ENCODE results near the gene MINDY4B.
"Not testable (repeated sequence)": the region's sequence is repeated elsewhere in the genome, so short reads cannot be mapped to it uniquely, and the experiment has no call there.

Gene MINDY4B

DNA sequence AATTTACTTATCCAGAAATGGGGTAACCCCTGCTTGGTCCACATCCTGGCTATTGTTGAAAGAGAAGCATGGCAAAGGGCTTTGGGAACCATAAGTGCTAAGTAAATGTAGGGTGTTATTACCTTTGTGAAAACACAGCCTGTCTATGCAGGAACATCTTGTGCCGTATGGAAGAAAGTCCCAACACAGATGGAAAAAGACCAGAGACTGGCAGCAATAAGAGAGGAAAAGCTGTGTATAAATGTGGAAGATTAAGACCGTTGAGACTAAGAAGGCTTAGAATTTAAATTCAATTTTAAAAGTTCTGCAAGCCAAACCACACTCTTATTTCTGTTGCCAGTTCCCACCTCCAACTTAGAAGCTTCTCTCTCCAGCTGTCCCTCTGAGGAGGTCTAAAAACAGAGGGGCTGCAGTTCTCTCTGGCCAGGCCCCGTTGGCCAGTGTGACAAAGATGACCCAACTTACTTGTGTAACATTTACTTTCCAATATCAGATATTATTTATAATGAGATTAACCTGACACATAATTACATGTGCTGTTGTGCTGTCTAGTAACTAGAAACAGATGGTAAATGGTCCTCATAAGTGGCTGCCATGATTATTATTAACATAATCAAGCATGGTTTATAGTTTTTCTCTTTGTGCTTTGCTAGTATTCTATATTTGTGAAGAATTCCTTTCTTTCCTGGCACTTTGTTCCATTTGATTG lies 7.0 kb downstream of the MINDY4B start:
- no peak for DNase-seq (ENCODE audit: low spot score)

DNA sequence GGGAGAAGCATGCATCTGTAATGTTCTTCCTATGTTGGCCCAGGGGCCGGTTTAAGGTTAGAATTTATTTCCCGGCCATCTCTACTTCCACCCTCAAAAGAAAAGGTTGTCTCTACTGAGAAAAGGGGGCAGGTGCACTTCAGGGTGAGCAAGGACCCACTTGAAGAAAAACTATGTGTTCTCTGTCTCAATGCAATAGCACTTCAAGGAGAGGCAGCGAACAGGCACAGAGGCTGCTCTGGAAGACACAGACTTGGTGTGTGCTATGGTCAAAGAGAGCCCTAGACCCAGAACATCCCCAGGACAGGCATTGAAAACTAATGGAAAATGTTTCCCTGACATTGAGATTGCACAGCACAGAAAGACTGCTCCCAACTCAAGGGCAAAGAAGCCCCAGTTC lies 7.6 kb downstream of the MINDY4B start:
- no peak for DNase-seq (ENCODE audit: low spot score)

DNA sequence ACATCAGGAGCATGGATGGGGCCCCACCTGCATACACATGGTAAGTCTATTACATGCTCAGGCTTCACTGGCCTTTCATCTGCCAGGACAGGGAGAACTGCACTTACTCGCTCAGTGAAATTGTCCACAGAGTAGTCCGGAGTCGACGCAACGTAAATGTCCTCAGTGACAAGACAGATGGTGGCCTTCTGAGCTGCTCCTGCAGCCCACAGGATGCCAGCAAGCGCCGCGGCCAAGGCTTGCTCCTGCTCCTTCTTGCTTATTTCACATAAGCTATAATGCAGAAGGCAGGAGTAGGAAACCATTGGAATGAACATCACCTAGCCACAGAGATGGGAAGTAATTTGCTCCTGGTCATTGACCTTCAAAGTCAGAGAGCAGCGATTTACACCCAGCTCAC lies 14.4 kb downstream of the MINDY4B start:
- no peak for DNase-seq (ENCODE audit: low spot score)

DNA sequence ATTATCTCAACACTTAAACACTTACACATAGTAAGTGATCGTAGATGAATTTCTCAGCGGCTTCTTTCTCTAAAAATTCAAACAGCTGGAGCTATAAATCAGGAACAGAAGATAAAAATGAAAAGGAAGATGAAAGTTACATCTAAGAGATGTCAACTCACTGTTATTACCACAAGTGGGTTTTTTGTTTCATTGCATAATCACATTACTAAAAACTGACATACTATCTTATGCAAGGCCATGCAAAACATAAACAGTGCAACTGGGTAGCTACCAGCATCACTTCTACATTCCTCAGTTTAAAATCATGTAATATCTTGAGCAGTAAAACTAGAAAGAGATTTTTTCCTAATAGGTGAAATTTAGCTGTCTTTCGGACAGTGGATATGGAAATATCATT lies 14.9 kb downstream of the MINDY4B start:
- DNase-seq (ENCODE audit: low spot score): no peak

DNA sequence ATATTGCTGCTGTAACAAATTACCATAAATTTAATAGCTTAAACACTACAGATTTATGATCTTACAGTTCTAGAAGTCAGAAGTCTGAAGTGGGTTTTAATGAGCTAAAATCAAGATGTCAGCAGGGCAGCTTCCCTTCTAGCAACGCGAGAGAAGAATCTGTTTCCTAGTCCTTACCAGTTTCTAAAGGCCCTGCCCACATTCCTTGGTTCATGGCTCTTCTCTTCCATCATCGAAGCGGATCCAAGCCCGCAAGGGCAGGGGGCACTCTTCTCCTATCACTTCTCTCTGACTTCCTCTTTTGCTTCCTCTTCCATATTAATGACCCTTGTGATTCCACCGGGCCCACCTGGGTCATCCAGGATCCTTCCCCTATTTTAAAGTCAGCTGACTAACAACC lies 16.1 kb downstream of the MINDY4B start:
- no peak for DNase-seq (ENCODE audit: low spot score)

DNA sequence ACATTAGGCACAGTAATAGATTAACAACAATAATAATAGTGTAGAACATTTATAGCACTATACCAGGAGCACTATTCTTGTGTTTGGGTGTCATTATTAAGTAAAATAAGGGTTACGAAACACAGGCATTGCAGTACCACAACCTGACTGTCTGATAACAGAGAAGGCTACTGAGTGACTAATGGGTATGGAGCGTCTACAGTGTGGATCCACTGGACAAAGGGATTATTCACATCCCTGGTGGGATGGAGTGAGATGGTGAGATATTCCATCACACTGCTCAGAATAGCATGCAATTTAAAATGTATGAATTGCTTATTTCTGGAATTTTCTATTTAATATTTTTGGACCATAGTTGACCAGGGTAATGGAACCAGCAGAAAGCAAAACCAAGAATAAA lies 18.2 kb downstream of the MINDY4B start:
- no peak for DNase-seq (ENCODE audit: low spot score)

DNA sequence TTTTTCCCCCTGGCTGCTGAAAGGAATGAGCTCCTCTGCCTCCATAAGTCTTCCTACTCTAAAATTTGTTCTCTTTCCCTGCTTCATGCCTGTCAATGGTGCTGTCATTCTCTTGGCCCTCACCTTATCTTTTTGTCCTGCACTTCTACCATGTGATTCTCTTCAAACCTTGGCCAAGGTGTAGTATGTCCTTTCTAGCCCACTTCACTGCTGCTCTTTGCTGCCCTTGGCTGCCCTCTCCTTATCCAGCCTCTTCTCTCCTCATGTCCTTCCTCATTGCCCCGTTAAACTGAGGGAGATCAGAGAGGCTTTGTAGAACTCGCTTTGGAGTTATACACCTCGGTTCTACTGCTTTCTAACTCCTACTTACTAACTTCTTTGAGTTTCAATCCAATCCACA lies 19.7 kb downstream of the MINDY4B start:
- no peak for DNase-seq (ENCODE audit: low spot score)

DNA sequence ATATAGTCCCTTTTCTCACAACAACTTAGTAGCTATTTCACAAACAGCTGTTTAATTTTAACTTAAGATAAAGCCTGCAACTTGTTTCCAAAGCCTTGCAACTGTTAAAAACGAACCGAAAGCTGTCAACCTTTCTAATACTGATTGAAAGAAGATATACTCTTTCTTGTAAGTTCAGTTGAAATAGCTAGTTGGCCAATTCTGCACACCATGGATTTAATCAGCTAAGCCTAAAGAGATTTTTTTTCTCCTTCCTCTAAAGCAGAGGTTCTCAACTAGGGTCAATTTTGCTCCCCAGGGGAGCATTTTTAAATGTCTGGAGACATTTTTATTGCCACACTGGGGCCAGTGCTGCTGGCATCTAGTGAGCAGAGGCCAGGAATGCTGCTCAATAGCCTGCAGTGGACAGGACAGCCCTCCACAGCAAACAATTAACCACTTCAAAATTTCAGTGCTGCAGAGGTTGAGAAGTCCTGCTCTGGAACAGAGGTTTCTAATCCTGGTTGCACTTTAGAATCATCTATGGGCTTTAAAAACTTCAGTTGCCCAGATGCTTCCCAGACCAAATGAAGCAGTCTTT lies 26.2 kb downstream of the MINDY4B start:
- DNase-seq (ENCODE audit: low spot score): no peak

DNA sequence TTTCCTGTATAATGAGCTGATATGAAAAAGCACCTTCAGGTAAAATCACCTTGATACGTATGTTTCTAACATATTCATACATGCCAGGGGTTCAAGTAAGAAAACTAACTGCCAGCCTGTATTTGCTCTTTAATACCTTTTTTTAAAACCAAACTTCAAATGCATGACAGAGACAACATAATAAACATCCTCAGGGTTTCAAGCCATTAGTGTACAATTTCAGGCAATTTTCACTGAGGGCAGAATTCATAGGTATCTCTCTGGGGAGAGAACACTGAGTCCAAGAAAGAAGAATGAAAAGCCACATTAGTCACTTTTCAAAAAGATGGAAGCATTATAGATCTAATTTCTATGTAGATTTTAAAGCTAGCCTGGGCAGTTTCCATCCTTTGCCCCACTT lies 26.9 kb downstream of the MINDY4B start:
- no peak for DNase-seq (ENCODE audit: low spot score)

DNA sequence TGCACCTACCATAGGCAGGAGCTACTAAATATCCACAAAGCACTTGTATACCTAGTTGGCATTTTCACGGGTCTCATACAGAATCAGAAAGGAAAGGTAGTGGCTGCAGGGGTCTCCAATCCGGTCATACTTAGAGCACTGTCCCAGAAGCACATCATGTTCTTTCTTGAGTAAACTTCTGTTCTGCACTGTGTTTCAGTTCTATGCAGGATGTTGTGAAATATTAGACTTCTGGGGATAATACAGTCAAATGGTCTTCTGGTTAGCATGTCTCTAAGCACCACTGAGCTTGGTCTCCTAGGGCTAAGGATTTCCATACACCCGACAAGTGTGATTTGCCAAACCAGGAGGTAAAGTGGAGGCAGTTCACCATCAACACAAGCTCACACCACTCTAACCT lies 27.9 kb downstream of the MINDY4B start:
- no peak for DNase-seq (ENCODE audit: low spot score)

DNA sequence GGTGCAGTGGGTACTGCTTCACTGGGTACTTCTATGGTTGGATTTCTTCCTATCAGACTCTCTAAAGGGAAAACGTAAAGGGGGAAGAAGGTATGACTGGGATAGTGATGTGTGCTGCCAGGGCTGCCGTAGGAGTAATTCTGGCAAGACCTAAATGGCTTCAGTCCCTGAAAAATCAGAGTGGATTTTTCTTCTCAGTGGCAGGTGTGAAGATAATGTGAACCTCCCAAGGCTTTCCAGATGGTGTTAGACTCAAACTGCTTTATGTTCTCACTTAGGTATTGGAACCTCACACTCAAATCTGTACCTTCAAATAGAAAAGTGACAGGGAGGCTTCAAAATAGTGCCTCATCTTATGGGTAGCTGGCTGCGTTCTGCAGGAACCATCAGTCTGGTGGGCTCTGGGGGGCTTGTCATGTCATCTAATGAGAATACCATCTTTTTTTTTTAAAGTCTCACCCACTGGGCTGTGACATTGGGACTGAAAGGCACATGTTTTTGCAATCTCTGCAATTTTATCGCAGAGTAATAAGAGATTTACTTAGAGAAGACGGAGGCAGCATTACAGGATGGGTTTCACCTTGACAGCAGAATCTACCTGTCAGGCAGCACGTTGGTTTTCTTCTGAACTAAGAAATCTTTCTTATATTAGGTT lies 28.5 kb downstream of the MINDY4B start:
- no peak for DNase-seq (ENCODE audit: low spot score)

DNA sequence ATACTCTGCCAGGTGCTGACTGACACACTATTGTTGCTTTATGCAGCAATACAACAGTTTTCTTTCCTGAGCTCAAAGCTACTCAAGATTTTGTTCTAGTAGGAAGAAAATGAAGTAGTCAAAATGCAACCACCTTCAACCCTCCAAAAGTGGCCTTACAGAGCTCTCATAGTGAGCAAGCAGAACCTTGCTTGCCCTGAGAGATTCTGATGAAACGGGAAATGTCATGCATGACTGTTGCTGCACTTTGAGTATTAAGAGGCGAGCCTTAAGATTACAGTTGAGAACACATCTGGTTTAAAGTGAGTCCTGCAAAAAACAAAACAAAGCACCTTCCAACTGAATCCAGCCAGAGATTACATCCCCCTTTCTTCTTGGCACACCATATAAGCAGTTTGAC lies 29.7 kb downstream of the MINDY4B start:
- no peak for DNase-seq (ENCODE audit: low spot score)

DNA sequence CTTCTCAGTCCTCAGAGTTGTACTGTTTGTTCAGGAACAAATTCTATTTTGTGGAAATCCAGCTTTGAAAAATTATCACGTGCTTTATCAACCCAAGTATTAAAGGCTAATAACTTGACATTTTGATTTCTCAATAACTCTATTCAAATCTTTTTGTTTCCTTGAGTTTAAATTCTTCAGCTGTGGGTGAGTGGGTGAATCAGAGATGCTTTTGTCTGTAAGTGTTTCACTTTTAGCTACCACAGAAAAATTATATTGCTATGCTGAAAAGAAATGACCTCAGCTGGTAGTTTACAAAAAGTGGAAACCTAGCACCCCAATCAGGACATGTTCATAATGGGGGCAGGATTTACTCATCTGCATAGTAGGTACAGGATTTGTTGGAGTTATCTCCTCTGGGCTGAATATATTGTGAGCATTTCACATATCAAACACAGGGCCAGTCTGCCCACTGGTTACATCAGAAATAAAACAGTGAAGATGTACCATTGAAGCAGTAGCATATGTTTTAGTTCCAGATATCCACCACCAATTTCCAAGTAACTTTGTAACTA lies 30.5 kb downstream of the MINDY4B start:
- DNase-seq (ENCODE audit: low spot score): no peak

DNA sequence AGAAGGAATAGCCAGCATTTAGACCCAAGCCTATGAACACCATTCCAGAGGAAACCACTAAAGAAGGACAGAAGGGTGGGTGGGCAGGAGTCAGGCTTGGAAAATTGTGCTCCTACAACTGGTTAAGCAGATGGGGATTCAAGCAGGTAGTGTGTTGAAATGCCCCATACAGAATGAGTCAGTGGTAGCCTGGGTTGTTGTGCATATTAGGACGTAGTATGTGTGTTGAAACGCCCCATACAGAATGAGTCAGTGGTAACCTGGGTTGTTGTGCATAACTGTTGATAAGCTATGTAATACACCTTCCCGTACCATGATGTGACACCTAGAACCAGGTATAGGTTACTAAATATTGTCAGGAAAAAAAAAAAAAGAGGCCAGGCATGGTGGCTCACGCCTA lies 34.0 kb downstream of the MINDY4B start:
- no peak for DNase-seq (ENCODE audit: low spot score)

DNA sequence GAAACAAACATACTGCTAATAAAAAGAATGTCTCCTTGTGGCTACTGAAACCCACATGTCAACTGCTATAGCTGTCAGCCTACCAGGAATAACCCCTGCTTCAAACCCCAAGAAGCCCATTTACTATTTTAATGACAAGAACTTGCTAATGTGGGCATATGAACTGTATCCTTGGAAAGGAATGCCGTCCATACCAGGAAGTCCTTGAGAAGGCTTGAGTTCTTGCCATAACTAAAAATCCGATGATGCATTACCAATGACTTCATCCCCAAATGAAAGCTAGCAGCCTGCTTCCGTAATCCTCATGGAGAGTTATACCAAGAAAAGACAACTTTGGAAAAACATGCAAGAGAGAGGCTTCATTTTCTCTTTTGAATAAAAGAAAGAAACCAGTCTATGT lies 34.8 kb downstream of the MINDY4B start:
- no peak for DNase-seq (ENCODE audit: low spot score)

DNA sequence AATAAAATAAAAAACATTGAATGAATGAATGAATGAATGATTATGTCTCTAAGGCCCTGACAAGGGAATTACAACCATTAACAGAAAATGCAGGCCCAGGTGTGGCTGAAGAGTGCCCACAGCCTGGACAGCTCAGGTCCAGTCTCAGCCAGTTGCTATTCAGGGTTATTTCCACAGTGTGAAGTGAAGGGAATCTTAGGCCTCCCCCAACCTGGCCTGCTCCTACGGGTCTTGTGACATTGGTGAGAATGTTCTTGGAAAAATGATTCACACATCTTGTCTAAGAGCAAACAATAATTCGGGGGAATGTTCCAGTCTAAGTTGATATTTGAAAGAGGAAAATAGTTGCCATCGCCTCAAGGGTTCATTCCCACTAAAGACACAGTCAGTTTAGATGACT lies 37.0 kb downstream of the MINDY4B start:
- DNase-seq (ENCODE audit: low spot score): no peak

DNA sequence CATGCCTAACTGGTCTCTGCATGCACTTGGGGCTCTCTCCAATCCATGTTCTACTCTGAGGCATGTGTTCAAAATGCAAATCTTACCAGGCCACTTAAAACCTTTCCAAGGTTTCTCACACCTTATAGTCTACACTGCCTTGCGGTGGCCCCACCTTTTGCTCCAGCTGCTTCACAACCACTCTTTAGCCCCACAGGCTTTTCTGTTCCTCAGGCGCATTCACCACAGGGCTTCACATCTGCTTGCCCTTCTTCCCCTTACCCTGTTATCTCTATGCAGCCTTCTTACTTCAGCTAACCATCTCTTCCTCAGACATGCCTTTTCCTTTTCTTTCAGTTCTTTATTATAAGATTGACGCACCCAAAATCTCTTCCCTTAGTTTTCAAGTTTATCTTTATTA lies 37.8 kb downstream of the MINDY4B start:
- no peak for DNase-seq (ENCODE audit: low spot score)

DNA sequence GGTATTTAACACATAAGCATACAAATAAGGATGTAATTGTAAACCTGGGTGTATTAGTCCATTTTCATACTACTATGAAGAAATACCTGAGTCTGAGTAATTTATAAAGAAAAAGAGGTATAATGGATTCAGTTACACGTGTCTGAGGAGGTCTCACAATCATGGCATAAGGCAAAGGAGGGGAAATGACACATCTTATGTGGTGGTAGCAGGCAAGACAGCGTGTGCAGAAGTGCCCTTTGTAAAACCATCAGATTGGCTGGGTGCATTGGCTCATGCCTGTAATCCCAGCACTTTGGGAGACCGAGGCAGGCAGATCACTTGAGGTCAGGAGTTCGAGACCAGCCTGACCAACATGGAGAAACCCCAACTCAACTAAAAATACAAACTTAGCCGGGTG lies 41.3 kb downstream of the MINDY4B start:
- DNase-seq (ENCODE audit: low spot score): not testable (repeated sequence)

DNA sequence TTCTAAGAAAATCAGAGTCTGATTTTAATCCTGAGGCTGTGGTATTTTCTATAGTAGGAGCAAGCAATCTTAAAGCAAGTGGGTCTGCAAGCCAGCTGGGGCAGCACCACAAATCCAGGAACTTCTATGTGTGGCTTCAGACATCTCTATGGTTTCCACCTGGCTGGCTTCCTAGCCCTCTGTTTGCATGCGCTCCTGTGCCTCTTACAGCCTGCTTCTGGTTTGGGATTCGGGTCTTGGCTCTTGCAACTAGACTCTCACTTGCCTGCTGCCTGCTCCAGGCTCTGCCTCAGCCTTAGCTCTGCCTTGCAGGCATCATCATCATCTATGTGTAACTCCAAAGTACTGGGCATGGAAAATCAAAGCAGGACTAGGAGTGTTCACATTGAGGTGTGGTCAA lies 43.4 kb downstream of the MINDY4B start:
- no peak for DNase-seq (ENCODE audit: low spot score)

DNA sequence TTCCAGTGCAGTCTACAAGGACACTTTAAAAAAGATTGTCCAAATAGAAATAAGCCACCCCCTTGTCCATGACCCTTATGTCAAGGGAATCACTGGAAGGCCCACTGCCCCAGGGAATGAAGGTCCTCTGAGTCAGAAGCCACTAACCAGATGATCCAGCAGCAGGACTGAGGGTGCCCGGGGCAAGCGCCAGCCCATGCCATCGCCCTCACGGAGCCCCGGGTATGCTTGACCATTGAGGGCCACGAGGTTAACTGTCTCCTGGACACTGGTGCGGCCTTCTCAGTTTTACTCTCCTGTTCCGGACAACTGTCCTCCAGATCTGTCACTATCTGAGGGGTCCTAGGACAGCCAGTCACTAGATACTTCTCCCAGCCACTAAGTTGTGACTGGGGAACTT lies 47.3 kb downstream of the MINDY4B start:
- not testable (repeated sequence) for DNase-seq (ENCODE audit: low spot score)

DNA sequence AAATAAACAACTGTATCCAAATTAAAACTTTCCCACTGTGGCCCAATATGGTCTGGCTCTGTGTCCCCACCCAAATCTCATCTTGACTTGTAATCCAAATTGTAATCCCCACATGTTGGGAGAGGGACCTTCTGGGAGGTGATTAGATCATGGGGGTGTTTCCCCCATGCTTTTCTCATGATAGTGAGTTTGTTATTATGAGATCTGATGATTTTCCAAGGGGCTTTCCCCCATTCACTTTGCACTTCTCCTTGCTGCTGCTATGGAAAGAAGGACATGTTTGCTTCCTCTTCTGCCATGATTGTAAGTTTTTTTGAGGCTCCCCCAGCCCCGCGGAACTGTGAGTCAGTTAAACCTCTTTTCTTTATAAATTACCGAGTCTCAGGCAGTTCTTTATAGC lies 55.0 kb downstream of the MINDY4B start:
- no peak for DNase-seq (ENCODE audit: low spot score)

DNA sequence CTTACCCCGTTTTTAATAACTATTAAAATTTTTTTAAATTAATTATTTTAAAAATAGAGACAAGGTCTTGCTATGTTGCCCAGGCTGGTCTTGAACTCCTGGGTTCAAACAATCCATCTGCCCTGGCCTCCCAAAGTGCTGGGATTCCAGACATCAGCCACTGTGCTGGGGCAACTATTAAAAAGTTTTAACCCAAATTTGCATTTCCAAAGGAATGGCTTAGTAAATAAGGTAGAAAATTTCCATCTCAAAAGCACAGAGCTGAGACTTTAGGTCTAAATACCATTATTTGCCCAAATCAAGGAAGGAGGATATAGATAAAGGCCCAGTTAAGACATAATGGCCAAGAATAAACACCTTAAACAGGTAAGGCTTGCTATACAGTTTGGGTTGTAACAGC lies 56.4 kb downstream of the MINDY4B start:
- no peak for DNase-seq (ENCODE audit: low spot score)

DNA sequence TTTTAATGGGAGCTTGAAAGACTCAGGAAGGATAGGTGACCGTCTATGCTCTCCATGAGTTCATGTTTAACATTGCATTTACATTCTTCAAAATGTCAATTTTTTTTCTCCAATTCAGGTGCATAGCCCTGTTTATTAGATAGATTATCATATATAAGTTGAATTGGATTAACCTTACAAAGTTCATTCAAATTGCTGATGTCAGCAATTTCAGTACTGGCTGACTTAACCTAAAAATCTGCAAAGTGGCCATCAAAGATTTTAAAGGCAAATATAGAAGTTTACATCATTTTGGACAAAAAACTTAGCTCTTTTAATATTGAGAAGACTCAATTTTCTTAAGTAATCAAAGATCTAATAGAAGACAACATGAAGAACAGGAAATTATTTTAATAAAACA lies 57.8 kb downstream of the MINDY4B start:
- DNase-seq (ENCODE audit: low spot score): no peak

DNA sequence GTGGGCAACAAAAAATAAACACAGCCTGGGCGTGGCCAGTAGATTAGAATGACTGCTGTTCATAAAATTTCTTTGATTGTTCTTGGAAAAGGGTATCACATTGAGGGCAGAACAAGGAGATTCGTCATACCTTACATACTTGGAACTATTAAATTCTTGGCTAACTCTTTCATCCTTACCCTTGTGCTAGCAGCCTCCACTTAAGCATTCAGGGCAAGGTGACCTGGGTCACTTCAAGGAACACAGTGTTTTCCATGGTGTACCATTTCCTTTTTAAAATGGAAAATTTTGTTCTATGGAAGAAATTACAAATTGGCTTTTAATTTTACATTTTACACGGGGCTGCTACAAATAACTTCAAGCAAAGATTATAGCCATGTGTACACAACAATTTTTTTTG lies 60.8 kb downstream of the MINDY4B start:
- peak; percentile 20 for DNase-seq (ENCODE audit: low spot score)
